Spleen (tissue), 11 donors: ENCODE results near the gene MSX2. TPM values are rescaled to one million over a fixed set of nuclear protein-coding genes. Genes with fewer than 3 reads are reported as not detected.

Source experiments
- DNase-seq: peaks from one replicate; pipeline ENCODE4 v3.0.0-alpha.2; 2020
- H3K27ac ChIP-seq, 8 donors: fragments of 200-600 bp; sonication (generic) in 7 of 8; 1 replicate in 4 of 8; 2 replicates in 4 of 8; pipeline versions ENCODE4 v1.5.0 to v1.8.0; 2016 to 2021; ENCODE audit warnings: inconsistent platforms in 4 of 8, mild to moderate bottlenecking in 4 of 8, moderate library complexity in 1 of 8
- H3K27me3 ChIP-seq, 7 donors: fragments of 200-600 bp; sonication (generic) in 6 of 7; replicated peaks in 1 of 7; 1 replicate in 4 of 7; 2 replicates in 3 of 7; pipeline versions ENCODE4 v1.5.0 to v1.8.0; 2016 to 2021; ENCODE audit warnings: inconsistent platforms in 3 of 7, mild to moderate bottlenecking in 1 of 7
- H3K36me3 ChIP-seq, 6 donors: fragments of 200-600 bp; sonication (generic) in 5 of 6; 1 replicate in 4 of 6; 2 replicates in 2 of 6; pipeline versions ENCODE4 v1.5.0 to v1.8.0; 2016 to 2021; ENCODE audit warnings: inconsistent platforms in 2 of 6
- H3K4me1 ChIP-seq, 6 donors: fragments of 200-600 bp; sonication (generic) in 5 of 6; 1 replicate in 3 of 6; 2 replicates in 3 of 6; pipeline versions ENCODE4 v1.5.0 to v1.8.0; 2016 to 2021; ENCODE audit warnings: inconsistent platforms in 3 of 6
- H3K4me3 ChIP-seq, 8 donors: fragments of 200-600 bp; sonication (generic) in 7 of 8; 1 replicate in 4 of 8; 2 replicates in 4 of 8; pipeline versions ENCODE4 v1.5.0 to v1.8.0; 2016 to 2021; ENCODE audit warnings: inconsistent platforms in 4 of 8, mild to moderate bottlenecking in 4 of 8, moderate library complexity in 2 of 8
- H3K9me3 ChIP-seq, 8 donors: fragments of 200-600 bp; sonication (generic) in 7 of 8; 1 replicate in 4 of 8; 2 replicates in 4 of 8; pipeline versions ENCODE4 v1.5.0 to v1.8.0; 2016 to 2021; ENCODE audit warnings: inconsistent platforms in 4 of 8
- POLR2A ChIP-seq, 3 donors: fragments of 450-650 bp; IDR thresholded peaks; one replicate each; pipeline ENCODE4 v1.5.1; 2017; ENCODE audit warnings: antibody characterized with exemption in 3 of 3, mild to moderate bottlenecking in 1 of 3
- POLR2AphosphoS5 ChIP-seq, 3 donors: sonication (generic); formaldehyde crosslinking; IDR thresholded peaks; one replicate each; pipeline ENCODE4 v1.5.1; 2017; ENCODE audit warnings: antibody characterized with exemption in 3 of 3
- WGBS, 5 donors: extraction: QIAGEN DNeasy Blood & Tissue Kit in 3 of 5; methylation state at CpG; one replicate each; pipeline versions ENCODE4 v1.1.5 to v1.1.7; 2013 to 2018; 5-methylcytosine and 5-hydroxymethylcytosine counted together
- intact Hi-C: fragments of 100-400 bp; cut with DNase I; formaldehyde crosslinking; loops from one replicate; pipeline ENCODE4 v1.15.0; 2023; ENCODE audit warnings: low total_unique reads
- polyA plus RNA-seq, 3 donors: library from polyadenylated mRNA; stranded (reverse); fragments of 200-250 nt; gene quantifications; one replicate each; pipeline ENCODE4 v1.2.1, GENCODE V29; 2013
- total RNA-seq, 7 donors: library from RNA; depleted of rRNA in 3 of 7; stranded (reverse); fragments of >200 nt in 3 of 7; fragmentation: NEBNext Ultra II Directional in 4 of 7; extraction: Animal tissue kit (Norgen Biotek cat#: 25700) in 4 of 7; gene quantifications; one replicate each; pipeline versions ENCODE4 v1.1.0 to v1.2.1, GENCODE V29; 2016 to 2021
- TF ChIP-seq, protein P1 (sequence below), 11 experiments: fragments of 200-600 bp in 7 of 11; fragments of 450-650 bp in 4 of 11; sonication (generic) in 4 of 11; IDR thresholded peaks in 8 of 11; conservative IDR thresholded peaks in 3 of 11; 1 replicate in 7 of 11; 2 replicates in 4 of 11; pipeline versions ENCODE4 v1.4.0 to v1.8.0; 2016 to 2021; ENCODE audit warnings: antibody characterized with exemption in 11 of 11, inconsistent platforms in 4 of 11, mild to moderate bottlenecking in 1 of 11
- donor health status: healthy with polysubstance abuse.
- donor health status: DM: no; HTN: no; CAD: no; lungs with moderate emphysema.
- donor health status: DM: no; HTN: no; CAD: no.
- donor health status: Bipolar disorder and iron deficiency.
- donor health status: healthy.
- donor health status: DM: no; HTN: no; CAD: no.
- donor health status: DM: yes; HTN: yes; CAD: no.

MSX2 gene
- total and polyA plus RNA-seq, 10 donors = 0.11 to 3.2 (median 0.36) TPM

DNA sequence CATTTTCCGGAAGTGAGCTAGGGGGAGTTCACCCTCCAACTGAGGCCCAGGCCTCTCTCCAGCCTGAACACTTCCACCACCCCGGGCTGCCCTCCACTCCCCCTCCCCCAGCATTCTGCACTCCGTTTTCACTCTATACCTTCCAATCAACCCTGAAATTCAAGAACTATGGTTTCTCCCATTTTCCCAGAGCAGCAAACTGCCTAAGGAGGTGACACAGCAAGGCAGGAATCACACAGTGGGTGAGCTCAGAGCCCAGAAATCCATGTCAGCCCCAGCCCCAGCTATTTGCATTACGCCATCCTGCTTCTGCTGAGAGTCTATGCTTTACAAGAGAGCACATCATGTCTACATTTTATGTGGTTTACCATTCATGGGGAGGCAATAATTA, 11.9 kb downstream of the MSX2 start:
- Histone ChIP-seq H3K4me1 (peaks cover 0 to 15% (median 8%) of the 10 kb centered on the region in 6 donors), H3K27me3 (peaks cover 0 to 83% (median 57%) of the 10 kb centered on the region in 7 donors), H3K9me3 (no peaks in the 10 kb centered on the region), H3K36me3 (no peaks in the 10 kb centered on the region), H3K27ac (no peak overlapping the region), H3K4me3 (no peak overlapping the region)
- TF ChIP-seq POLR2A (IDR thresholded peaks at IDR 0.05) = no peak
- TF ChIP-seq POLR2AphosphoS5 (IDR thresholded peaks at IDR 0.05) = no peak
- DNase-seq = no peak
- intact Hi-C loops = no loop called here
- 21 to 30% (median 28%) methylated on average over 4 of the region's 4 CpGs for WGBS, 5 donors

DNA sequence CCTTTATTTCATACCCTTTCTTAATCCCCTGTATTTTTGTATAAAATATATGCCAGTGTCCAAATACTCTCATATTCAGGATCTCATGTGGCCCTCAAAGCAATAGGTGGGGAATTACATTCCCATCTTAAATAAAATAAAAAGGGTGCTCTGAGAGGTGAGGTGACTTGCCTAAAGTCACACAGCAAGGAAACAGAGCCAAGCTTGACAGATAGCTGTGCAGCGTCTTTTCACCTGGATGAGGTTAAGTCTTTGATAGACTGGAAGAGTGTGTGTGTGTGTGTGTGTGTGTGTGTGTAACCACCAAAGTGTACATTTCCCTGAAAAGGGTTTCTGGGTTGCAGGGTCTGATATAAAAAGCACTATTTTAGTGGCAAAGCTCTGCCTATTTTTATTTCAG, 12.4 kb downstream of the MSX2 start:
- intact Hi-C loops = no loop called here
- Histone ChIP-seq H3K27ac (no peak overlapping the region), H3K27me3 (peaks cover 0 to 78% (median 54%) of the 10 kb centered on the region in 7 donors), H3K36me3 (no peaks in the 10 kb centered on the region), H3K9me3 (no peaks in the 10 kb centered on the region), H3K4me3 (no peak overlapping the region), H3K4me1 (peaks cover 0 to 15% (median 8%) of the 10 kb centered on the region in 6 donors)
- WGBS, 5 donors = 55 to 74% (median 56%) methylated on average over 1 of the region's 1 CpG
- no peak for DNase-seq
- no peak for TF ChIP-seq POLR2AphosphoS5 (IDR thresholded peaks at IDR 0.05)
- TF ChIP-seq, protein P1, sequence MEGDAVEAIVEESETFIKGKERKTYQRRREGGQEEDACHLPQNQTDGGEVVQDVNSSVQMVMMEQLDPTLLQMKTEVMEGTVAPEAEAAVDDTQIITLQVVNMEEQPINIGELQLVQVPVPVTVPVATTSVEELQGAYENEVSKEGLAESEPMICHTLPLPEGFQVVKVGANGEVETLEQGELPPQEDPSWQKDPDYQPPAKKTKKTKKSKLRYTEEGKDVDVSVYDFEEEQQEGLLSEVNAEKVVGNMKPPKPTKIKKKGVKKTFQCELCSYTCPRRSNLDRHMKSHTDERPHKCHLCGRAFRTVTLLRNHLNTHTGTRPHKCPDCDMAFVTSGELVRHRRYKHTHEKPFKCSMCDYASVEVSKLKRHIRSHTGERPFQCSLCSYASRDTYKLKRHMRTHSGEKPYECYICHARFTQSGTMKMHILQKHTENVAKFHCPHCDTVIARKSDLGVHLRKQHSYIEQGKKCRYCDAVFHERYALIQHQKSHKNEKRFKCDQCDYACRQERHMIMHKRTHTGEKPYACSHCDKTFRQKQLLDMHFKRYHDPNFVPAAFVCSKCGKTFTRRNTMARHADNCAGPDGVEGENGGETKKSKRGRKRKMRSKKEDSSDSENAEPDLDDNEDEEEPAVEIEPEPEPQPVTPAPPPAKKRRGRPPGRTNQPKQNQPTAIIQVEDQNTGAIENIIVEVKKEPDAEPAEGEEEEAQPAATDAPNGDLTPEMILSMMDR (IDR thresholded peaks at IDR 0.05 in 8 of 11, conservative IDR thresholded peaks at IDR 0.05 in 3 of 11) = no peak
- TF ChIP-seq POLR2A (IDR thresholded peaks at IDR 0.05) = no peak

DNA sequence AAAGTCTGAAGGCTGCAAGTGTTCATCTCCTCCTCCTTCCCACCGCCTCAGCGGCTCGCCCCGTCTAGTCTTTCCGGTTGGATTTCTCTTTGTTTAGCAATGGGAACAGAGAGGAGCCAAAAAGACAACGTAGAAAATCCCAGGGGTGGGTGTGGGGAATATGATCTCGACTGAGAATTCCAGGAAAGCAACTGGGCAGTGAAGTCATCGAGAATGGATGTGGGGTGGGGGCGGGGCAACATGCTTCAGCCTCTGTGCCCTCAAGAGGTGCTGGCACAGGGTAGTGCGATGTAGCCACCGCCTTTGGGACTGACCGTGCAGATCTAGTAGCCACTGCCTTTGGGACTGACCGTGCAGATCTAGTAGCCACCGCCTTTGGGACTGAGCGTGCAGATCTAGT, 12.9 kb downstream of the MSX2 start:
- H3K4me1 ChIP-seq = peaks cover 0 to 11% (median 8%) of the 10 kb centered on the region in 6 donors
- no peaks in the 10 kb centered on the region for H3K9me3 ChIP-seq
- 32 to 46% (median 36%) methylated on average over 15 of the region's 15 CpGs for WGBS, 5 donors
- intact Hi-C loops = no loop called here
- H3K27ac ChIP-seq = no peak overlapping the region
- TF ChIP-seq, protein P1 (IDR thresholded peaks at IDR 0.05 in 8 of 11, conservative IDR thresholded peaks at IDR 0.05 in 3 of 11) = no peak
- no peak for TF ChIP-seq POLR2AphosphoS5 (IDR thresholded peaks at IDR 0.05)
- TF ChIP-seq POLR2A (IDR thresholded peaks at IDR 0.05) = no peak
- no peaks in the 10 kb centered on the region for H3K36me3 ChIP-seq
- no peak for DNase-seq
- peaks cover 0 to 73% (median 49%) of the 10 kb centered on the region in 7 donors for H3K27me3 ChIP-seq
- no peak overlapping the region for H3K4me3 ChIP-seq

DNA sequence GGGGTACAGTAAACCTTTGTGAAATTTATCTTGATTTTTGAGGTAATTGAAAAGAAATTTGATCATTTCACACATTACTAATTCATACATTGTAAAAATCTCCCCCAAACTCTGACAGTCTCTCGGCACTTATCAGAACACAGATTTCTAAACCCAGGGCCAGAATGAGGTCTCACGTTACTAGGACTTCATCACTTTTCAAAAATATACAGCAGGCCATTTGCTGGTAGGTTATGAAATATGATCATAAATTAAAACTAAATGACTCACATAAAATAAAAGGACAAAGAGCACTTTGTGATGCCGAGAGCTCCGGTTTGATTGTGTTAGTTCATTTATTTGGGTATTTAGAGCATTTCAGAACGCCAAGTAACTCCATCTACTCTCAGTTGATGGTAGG, 17.0 kb downstream of the MSX2 start:
- intact Hi-C loops = no loop called here
- 73 to 87% (median 83%) methylated on average over 5 of the region's 5 CpGs for WGBS, 5 donors
- TF ChIP-seq, protein P1 (IDR thresholded peaks at IDR 0.05 in 8 of 11, conservative IDR thresholded peaks at IDR 0.05 in 3 of 11) = no peak
- TF ChIP-seq POLR2A (IDR thresholded peaks at IDR 0.05) (no peak), POLR2AphosphoS5 (IDR thresholded peaks at IDR 0.05) (no peak)
- Histone ChIP-seq H3K4me1 (no peaks in the 10 kb centered on the region), H3K36me3 (no peaks in the 10 kb centered on the region), H3K9me3 (no peaks in the 10 kb centered on the region), H3K27me3 (peaks cover 0 to 44% (median 12%) of the 10 kb centered on the region in 7 donors), H3K4me3 (no peak overlapping the region), H3K27ac (no peak overlapping the region)
- DNase-seq = no peak

DNA sequence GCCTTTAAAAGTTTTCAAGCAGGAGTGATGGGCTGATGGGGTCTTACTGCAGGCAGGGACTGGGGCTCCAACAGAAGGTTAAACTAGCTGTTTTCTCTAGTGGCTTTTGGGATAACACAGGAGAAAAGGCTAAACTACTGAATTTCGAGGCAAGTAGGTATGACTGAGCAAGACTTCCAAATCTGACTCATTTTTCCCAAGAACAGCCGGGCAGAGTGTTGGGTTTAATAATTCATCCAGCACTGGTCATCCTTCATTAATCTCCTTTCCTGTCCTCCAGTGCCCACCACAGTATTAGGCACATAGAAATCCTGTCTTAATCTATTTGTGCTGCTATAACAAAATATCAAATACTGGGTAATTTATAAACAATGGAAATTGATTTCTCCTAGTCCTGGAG, 20.5 kb downstream of the MSX2 start:
- Histone ChIP-seq H3K27me3 (peaks cover 0 to 50% (median 10%) of the 10 kb centered on the region in 7 donors), H3K27ac (no peak overlapping the region), H3K4me3 (no peak overlapping the region), H3K36me3 (no peaks in the 10 kb centered on the region), H3K4me1 (no peaks in the 10 kb centered on the region), H3K9me3 (no peaks in the 10 kb centered on the region)
- no peak for TF ChIP-seq POLR2A (IDR thresholded peaks at IDR 0.05)
- 60 to 81% (median 65%) methylated on average over 2 of the region's 2 CpGs for WGBS, 5 donors
- DNase-seq = no peak
- intact Hi-C loops = no loop called here
